NCI-H128 (cell line): ENCODE data around the gene ELAVL3.
"Not testable (repeated sequence)": the region's sequence is repeated elsewhere in the genome, so short reads cannot be mapped to it uniquely, and the experiment has no call there.

ENCODE experiments used
- DNase-seq: peaks from one replicate; lab custom pipeline; 2025; ENCODE audit not compliant: unreplicated experiment; lab: John Stamatoyannopoulos, UW

ELAVL3 gene

DNA sequence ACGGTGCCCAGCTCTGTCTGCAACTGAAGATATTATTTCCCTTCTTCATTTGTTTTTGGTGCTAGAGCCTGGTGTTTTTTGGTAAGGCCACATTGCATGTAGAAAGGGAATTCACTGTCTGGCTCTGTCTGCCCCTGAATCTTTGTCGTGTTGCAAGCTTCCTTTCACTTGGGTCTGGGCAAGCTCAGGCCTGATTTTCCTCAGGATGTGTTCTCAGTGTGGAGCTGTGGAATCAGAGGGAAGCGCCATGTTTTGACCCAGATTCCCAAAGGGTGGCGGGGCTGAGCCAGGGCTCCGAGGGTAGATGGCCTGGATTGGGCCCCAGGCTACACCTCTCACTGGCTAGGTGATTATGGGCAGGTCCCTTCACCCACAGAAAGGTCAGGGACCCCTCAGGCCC, 36.8 kb downstream of the ELAVL3 start:
- DNase-seq, result no peak

DNA sequence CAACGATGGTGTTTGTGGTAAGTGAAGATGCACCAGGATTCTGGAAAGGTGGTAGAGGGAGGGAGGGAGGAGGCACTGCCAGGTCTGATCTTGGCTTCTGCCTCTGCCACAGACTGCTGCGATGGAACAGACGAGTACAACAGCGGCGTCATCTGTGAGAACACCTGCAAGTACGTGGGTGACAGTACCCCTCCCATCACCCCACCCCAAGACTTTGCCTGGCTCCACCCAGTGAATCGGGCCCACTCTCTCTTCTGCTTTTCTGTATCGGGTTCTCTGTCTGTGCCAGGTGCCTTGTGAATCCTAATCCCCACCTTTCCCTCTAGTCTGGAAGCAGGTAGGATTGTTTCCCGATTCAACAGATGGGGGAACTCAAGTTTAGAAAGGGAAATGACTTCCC, 42.9 kb downstream of the ELAVL3 start:
- no peak for DNase-seq

DNA sequence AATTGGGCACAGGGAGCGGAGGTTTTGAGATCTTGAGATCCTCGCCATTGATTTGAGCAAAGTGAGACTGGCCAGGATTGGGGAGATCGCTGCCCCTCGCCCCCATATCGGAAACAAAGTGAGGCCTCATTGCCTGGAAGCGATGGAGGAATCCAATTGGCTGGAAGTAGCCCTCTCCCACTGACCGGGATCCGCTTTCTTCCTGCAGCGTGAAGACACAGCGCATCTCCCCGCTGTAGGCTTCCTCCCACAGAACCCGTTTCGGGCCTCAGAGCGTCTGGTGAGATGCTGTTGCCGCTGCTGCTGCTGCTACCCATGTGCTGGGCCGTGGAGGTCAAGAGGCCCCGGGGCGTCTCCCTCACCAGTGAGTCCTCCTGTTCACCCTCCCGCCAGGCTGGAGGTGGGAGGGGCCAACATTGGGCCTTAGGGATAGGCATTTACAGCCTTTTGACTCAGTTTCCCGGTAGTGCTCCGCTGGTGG, 45.0 kb downstream of the ELAVL3 start:
- DNase-seq, result no peak

DNA sequence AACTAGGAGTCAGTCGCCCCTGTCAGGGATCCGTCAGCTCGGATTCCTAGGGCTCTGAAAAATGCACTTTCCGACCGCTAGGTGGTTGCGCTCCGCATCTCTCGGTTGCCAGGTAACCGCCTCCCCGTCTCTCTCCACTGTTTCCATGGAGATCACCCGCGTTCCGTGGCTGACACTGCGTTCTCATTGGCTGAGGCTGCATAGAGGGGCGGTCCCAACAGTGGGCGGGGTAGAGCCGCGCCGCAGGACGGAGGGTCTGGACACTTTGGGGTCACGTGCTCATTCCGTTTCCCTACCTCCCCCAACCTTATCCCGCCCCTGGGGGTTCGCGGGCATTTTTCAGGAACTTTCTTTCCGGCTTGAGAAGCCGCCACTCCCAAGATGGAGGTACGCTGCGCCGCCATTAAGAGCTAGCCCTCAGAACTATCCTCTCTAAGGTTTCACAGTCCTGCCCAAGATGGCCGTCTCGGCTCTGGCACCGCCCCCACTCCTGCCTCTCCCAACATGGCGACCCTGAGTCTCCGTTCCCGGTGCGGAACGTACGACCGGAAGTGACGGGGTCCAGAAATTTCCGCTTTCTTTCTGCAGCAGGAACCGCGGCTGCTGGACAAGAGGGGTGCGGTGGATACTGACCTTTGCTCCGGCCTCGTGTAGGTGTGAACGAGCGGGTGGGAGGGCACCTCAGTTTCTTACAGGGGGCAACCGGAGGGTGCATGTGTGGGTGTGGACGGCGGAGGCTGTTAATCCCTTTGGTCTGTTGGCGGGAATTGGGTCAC, 45.6 kb downstream of the ELAVL3 start, which contains the start of the genes ODAD3 and PRKCSH:
ODAD3 (minus strand) TSS at position 65 of the 776 bp plus-strand sequence. CDS start 105 bp downstream, outside the sequence.
PRKCSH (plus strand) TSS at position 579 of the 776 bp plus-strand sequence. CDS start 483 bp downstream, outside the sequence.
- peak; percentile 99 for DNase-seq

DNA sequence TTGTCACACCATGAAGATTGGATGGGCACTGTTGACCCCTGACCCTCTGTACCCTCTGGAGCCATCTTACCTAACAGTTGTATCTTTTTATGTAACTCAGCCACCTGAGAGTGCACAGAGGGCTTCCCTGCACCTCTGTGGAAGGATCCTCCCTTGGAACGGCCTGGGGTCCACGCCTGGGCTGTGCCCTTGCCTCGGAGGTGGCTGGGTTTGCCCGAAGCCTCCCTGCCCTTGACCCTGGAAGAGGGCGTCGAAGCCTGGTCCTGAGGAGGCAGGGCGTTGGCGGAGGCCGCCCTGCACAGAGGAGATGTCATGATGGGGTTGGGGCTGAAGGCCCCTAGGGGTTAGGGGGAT, 46.2 kb downstream of the ELAVL3 start:
- no peak for DNase-seq

DNA sequence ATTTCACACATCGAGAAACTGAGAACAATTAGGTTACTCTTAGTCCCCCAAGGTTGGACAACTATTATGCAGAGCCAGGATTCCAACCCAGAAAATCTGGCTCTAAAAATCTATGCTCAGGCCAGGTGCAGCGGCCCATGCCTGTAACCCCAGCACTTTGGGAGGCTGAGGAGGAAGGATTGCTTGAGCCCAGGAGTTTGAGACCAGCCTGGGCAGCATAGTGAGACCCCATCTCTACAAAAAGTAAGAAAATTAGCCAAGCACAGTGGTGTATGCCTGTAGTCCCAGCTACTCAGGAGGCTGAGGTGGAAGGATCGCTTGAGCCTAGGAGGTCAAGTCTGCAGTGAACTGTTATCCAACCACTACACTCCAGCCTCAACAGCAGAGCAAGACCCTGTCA, 47.3 kb downstream of the ELAVL3 start:
- DNase-seq, result not testable (repeated sequence)

DNA sequence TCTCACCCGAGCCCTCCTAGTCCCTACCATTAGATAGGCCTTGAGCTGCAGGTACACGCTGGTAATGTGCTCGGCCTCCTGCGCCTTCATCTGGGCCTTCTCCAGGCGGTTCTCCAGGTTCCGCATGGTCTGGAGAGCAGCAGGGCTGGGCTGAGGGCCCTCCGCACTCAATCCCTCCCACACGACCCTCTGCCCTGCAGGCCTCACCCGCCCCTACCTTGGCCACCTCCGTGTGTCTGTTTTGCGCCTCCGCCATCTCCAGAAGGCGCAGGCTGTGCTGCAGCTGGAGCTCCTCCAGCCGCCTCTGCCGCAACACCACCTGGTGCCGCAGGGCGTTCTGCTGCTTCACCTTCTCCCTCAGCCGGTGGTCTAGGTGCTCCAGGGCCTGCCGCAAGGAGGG, 54.2 kb downstream of the ELAVL3 start:
- no peak for DNase-seq

DNA sequence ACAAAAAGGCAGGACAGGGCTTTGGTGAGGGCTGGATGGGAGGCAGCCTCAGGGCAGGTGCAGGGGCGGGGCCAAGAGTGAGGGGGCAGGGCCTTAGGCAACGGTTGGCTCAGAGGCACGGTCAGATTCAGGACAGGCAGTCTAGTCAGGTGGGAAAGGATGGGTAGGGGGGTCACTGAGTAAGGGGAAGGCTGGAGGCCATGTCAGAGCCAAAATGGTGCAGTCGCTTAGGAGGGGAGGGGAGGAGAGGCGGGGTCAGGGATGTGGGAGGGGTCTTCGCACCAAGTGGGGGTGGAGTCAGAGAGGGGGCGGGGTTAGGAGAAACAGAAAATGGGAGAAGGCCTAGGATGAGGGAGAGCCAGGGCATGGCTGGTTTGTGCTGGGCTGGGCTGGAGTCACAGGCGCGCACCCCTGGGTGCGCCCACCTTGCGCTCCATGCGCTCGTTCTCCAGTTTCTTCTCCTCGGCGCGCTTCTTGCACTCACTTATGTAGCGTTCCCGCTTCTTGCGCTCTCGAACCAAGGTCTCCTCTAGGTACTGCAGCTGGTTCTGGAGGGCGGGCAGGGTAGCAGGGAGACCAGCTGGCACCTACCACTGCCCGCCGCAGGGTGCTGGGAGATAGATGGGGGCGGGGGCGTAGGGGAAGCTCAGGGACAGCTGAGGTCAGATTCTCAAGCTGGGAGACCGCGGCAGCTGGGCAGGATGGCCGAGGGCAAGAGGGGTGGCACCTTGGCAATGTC, 55.0 kb downstream of the ELAVL3 start:
- DNase-seq, result no peak

DNA sequence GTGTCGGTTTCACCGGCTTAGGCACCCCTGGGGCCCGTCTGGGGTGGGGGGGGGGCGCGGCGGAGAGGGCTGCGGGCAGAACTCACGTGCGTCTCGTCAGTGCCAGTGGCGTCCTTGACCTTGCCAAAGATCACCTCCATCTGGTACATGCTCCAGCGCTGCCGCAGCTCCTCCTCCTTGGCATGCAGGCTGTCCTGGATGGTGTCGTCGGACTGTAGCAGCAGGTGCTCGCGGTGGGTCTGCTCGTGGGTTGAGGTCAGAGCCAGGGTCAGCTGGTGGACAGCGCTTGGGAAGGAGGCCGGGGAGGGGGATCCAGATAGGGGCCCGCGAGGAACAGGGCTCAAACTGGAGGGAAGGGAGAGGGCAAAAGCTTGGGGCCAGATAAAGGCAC, 57.1 kb downstream of the ELAVL3 start:
- no peak for DNase-seq

DNA sequence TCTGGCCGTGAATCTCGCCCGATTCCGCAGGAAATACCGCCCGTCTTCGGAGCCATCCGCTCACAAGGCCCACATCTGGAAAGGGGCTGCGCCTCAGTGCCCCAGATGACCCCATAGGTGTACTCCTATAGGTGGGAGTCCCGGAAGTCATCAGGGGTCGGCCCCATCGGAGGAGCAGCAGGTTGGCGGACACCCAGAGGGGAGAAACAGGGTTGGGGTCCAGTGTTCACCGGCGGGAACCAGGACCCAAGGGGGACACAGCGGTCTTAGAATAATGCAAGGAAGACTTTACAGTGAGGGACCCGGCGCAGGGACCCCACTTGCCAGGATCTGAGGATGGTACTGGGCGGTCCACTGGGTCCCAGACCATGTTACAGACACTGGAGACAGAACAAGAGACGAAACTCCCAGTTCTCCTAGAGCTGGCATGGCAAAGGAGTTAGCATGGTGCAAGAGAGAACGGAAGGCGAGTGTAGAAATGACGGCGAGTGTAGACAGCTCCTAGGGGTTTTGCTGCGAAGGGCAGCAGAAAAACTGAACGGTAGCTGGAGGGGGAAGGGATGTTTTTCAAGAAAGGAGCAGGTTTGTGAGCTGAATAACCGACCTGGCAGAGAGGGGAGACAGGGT, 57.6 kb downstream of the ELAVL3 start:
- no peak for DNase-seq

DNA sequence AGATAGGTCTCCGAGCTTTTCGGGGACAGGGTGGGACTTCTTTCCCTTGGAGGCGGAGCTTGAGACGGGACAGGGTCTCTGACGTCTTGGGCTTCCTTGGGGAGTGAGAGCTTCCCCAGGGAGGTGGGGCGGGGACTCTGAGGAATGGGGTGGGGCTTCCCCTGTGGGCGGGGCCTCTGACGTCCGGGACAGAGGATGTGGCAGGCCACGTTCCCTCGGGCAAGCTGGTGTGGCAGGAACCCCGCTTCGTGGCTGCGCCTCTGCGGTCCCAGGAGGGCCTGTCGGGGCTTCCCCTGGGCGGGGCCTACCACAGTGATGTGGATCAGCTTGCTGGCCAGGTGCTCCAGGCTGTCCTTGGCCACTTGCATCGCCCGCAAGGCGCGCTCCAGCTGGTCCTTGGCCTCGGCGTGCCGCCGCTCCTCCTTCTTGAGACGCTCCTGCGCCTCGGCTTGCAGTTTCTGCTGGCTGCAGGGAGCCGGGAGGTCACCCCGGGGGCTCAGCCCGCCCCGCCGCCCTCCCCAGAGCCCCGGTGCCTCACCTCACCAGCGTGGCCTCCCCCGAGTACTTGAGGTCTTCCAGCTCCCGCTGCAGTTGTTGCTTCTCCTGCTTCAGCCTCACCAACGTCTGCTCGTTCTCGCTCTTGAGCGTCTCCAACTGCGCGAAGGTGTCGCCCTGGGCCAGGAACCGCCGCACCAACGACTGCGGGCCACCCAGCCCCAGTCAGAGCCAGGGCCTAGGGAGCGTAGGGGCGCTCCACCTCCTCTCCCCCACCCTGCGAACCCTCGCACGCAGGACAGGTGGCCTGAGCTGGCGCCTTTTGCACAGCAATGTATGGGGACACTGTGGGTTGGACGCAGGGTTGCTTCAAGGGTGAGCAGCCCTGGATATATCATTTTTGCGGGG, 58.4 kb downstream of the ELAVL3 start:
- DNase-seq, result no peak

DNA sequence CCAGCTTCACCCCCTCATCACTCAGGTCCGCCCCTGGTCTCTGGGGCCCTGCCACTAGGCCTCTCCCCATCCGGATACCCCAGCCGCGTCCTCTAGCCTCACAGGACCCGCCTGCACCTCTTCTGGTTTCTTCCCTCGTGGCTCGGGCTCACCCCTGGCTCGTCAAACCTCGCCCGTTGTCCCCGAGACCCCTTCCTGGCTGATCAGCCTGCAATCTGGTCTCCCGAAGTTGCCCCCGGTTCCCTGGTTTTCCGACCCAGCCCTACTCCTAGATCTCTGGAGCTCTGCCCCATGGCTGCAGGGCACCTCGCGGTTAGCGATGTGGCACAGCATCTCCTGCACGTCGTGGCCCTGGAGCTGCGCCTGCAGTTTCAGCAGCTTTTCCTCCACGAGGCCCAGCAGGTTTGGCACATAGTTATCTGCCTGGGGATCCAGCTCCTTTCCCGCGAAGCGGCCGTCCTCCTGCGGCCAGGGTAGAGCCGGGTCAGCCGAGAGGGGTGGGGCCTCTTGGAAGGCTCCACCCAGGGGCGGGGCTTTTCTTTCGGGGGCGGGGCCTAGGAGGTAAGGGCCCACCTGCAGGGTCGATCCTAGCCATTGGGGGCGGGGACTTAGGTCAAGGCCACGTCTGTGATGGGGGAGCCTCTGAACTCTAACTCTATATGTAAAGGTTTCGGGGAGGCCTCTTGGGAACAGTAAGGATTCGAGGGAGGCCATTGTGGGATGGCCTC, 59.3 kb downstream of the ELAVL3 start:
- DNase-seq, result no peak

DNA sequence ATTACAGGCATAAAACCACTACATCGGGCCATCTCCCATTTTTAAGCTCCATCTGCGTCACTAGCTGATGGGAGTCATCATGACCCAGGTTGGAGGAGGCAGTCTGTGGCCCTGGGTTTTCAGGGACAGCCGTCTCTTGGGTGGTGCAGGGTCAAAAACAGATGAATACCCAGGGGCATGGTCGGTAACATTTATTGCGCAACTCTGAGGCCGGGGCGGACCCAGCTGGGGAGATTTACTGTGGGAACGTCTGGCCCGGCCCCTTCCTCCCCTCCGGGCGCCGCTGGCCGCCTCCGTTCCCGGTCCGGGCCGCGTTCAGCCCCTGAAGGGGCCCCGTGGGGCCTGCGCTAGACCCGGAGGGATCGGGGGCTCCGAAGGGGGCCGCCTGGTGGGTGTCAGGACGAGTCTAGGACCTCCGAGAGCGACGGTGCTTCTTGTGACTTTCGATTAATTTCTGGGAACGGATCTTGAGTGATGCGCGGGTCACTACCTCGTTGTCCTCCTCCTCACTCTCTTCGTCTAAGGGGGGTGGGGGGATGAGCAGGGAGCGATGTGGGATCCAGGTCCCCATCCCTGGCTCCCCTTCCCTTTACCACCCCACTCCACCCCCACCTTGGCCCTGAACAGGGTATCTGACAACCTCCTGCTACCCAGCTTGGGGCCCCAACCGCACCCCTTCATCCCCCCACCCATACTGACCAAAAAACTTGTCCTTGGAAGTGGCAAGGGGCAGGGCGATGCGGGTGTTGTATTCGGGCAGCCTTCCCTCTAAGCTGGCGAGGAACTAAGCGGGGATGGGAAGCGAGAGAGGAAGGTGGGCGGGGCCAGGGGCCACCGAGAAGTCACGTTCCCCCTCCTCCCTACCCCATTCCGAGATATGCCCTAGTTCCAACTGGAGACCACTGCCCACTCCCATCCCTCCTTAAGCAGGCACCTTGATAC, 60.1 kb downstream of the ELAVL3 start:
- no peak for DNase-seq

DNA sequence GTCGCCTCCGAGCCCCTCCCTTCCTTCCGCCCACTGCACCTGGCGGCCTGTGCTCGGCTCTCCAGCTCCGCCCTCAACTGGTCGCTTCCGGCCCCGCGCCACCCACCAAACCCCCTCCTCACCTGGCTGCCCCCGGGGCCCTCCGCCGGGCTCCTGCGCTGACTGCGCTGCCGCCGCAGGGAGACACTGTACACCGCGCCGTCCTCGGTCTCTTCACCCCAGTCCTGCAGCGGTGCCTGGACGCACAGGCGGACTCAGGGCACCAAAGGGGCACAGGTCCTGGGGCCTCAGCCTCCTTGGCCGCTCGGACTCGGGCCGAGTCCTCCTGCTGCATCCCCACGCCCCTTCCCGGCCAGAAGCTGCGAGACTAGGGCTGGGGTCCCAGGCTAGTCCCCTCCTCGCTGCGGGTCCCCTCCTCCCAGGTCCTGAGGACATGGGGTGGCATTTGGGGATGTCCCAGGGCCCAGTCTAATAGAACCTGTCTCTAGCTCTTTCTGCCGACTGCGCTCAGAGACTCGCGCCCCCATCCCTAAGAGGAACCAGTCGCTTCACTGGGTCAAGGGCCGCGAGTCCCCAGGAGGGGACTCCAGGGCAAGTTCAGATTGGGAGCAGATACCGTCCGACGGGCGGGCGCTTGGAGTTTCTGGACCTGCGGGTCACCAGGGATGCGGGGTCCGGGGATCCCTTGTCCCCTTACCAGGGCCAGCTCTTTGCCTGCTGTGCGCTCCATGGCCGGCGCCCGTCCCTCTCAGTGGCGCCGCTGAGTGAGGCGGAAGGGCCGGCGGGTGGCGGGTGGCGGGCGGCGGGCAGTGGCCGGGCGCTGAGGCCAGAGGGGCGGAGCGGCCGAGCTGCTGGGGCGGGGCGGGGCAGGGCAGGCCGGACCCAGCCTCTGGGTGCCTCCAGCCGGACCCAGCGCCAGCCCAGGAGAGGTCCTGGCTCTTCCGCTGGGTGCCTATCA, 62.0 kb downstream of the ELAVL3 start, which contains the start of gene RGL3:
RGL3 (minus strand) TSS at position 766 of the 958 bp plus-strand sequence; CDS start at position 730, 36 bp downstream.
- DNase-seq, result peak; percentile 48

DNA sequence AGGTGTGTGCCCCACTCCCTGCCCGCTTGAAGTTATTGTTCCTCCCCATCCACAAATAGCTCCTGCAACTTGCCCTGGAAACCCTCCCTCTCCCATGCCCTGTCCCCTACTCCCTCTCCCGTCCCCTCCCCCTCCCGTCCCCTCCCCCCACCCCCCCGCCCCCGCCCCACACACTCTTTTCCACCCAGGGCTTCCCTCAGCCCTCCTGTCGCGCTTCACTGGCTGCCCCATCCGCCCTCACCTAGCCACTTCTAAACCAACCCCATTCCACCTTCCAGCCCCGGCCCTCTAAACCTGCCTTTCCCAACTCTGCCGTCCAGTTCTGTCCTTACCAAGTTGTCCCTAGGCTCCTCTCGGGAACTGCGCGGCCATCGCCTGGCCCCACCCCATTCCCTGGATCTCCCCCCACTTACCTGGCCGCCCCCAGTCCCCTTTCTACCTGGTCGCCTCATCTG, 62.7 kb downstream of the ELAVL3 start:
- no peak for DNase-seq

DNA sequence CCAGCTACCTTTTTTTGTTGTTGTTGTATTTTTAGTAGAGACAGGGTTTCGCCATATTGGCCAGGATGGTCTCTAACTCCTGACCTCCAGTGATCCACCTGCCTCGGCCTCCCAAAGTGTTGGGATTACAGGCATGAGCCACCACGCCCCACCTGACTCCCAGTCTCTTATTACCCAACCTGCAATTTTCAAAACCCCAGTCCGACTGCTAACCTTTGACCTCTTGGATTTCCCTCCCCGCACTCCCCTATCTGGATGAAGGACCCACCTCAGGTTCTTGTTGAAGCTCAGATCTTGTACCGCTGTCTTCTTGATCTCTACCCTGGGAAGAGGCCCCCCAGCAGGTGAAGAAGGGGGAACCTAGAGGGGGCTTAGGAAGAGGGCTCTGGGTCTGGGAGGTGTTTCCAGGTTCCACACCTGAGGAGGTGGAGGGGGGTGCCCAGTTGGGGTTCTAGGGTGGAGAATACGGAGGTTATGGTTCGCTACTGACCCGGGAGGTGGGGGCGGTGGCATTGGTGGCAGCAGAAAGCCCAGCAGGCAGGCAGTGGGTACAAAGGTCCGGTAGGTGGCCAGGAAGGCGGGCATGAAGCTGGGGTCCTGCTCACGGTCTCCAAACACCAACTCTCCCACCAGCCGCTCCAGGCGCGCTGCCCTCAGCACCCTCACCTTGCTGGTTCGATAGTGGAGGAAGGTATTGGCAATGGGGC, 64.3 kb downstream of the ELAVL3 start:
- no peak for DNase-seq

DNA sequence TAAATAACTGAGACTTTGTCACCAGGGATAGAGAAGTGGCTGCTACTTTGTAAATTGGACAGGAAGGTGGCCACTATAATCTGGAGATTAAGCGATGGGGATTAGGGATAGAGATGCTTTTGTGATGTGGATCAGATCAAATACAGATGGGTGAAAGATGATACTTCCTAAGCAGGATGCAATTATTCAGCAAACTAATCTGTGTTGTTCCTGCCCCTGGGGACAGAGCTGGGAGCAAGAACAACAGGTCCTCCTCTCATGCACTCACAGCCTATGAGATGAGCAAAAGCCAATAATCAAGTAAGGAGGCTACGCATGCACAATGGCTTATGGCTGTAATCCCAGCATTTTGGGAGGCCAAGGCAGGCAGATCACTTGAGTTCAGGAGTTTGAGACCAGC, 66.3 kb downstream of the ELAVL3 start:
- no peak for DNase-seq
